Fibroblast of skin of scalp (primary cell): ENCODE measurements around the gene INPP5K.
"Not testable (repeated sequence)": the region's sequence is repeated elsewhere in the genome, so short reads cannot be mapped to it uniquely, and the experiment has no call there.

Experiments used
- DNase-seq: peaks from one replicate; pipeline ENCODE4 v3.0.0-alpha.2; 2013

INPP5K gene

GRCh38 chr17:1462164-1463112 is 54.0 kb downstream of the INPP5K start:
- DNase-seq, result no peak

GRCh38 chr17:1461198-1461944 is 55.0 kb downstream of the INPP5K start:
- DNase-seq, result peak; percentile 41

- DNase-seq, result no peak
Measured at GRCh38 chr17:1460233-1460632, 56.2 kb downstream of the INPP5K start.

- peak; percentile 96 for DNase-seq
Measured at GRCh38 chr17:1455797-1456599, 60.4 kb downstream of the INPP5K start, which contains the start of gene CRK. Gene CRK, minus strand, starts transcription at chr17:1456232. Its CDS starts 115 bp downstream, at chr17:1456117.

- DNase-seq, result peak; percentile 77
Measured at GRCh38 chr17:1455291-1455796, 61.1 kb downstream of the INPP5K start.

GRCh38 chr17:1454541-1454940 is 61.9 kb downstream of the INPP5K start:
- no peak for DNase-seq

- DNase-seq, result not testable (repeated sequence)
Measured at GRCh38 chr17:1453694-1454093, 62.7 kb downstream of the INPP5K start.

- no peak for DNase-seq
Measured at GRCh38 chr17:1452836-1453235, 63.6 kb downstream of the INPP5K start.

GRCh38 chr17:1450261-1450660 is 66.2 kb downstream of the INPP5K start:
- not testable (repeated sequence) for DNase-seq

- DNase-seq, result no peak
Measured at GRCh38 chr17:1449412-1449967, 66.9 kb downstream of the INPP5K start.

GRCh38 chr17:1447052-1447451 is 69.4 kb downstream of the INPP5K start:
- no peak for DNase-seq

GRCh38 chr17:1446201-1446600 is 70.2 kb downstream of the INPP5K start:
- DNase-seq, result no peak

- DNase-seq, result not testable (repeated sequence)
Measured at GRCh38 chr17:1445695-1446094, 70.7 kb downstream of the INPP5K start.
